Fibroblast of pulmonary artery (primary cell): ENCODE measurements around the gene EIF2B2.
"Not testable (repeated sequence)": the region's sequence is repeated elsewhere in the genome, so short reads cannot be mapped to it uniquely, and the experiment has no call there.

Experiments used
- DNase-seq: peaks from one replicate; pipeline ENCODE4 v3.0.0-alpha.2; 2010; ENCODE audit warnings: low read depth
- H3K4me3 ChIP-seq: replicated peaks from 2 replicates; pipeline ENCODE4 v1.5.1; 2011; ENCODE audit warnings: low read depth, mild to moderate bottlenecking, control low read depth, low read length, moderate library complexity
- CTCF ChIP-seq: IDR thresholded peaks from 2 replicates; pipeline ENCODE4 v1.5.1; 2011; ENCODE audit warnings: mild to moderate bottlenecking, control low read depth, low read length, inconsistent platforms; ENCODE audit errors: missing control alignments

EIF2B2 gene

GRCh38 chr14:74988993-74989392 is 13.7 kb upstream of the EIF2B2 start:
- TF ChIP-seq CTCF: no peak
- H3K4me3 ChIP-seq: no peak overlapping the region
- no peak for DNase-seq

GRCh38 chr14:74994182-74994581 is 8.5 kb upstream of the EIF2B2 start:
- not testable (repeated sequence) for H3K4me3 ChIP-seq, DNase-seq

GRCh38 chr14:74995781-74996180 is 6.9 kb upstream of the EIF2B2 start:
- not testable (repeated sequence) for DNase-seq, H3K4me3 ChIP-seq

GRCh38 chr14:75001261-75001660 is 1.5 kb upstream of the EIF2B2 start:
- DNase-seq: no peak
- no peak overlapping the region for H3K4me3 ChIP-seq
- no peak for TF ChIP-seq CTCF

- no peak for TF ChIP-seq CTCF
- DNase-seq: no peak
- peak overlapping the region; percentile 93 for H3K4me3 ChIP-seq
These were observed 822 bp upstream of the EIF2B2 start for GRCh38 chr14:75001899-75002298.

GRCh38 chr14:75003250-75004027 is 718 bp downstream of the EIF2B2 start:
- no peak for DNase-seq
- no peak for TF ChIP-seq CTCF
- H3K4me3 ChIP-seq: peak overlapping the region; percentile 93

- no peak overlapping the region for H3K4me3 ChIP-seq
- no peak for DNase-seq
- TF ChIP-seq CTCF: no peak
These were observed 2.6 kb downstream of the EIF2B2 start for GRCh38 chr14:75005357-75005756.

GRCh38 chr14:75009176-75009575 is 6.5 kb downstream of the EIF2B2 start:
- DNase-seq: no peak
- no peak for TF ChIP-seq CTCF
- H3K4me3 ChIP-seq: no peak overlapping the region
